Activated T-cell treated with anti-CD3 and anti-CD28 coated beads, Interleukin-2, amount 50 U/mL, for 48 hours (primary cell): ENCODE measurements around the gene TKT.

Source experiments
- DNase-seq, 2 experiments: peaks; one replicate each; pipeline ENCODE4 v3.0.0-alpha.2; 2020

TKT gene

GRCh38 chr3:53195066-53195450 lies 60.8 kb downstream of the TKT start:
- DNase-seq: no peak

- no peak for DNase-seq
Measured at GRCh38 chr3:53194210-53195065, 61.4 kb downstream of the TKT start.

- DNase-seq: no peak
Measured at GRCh38 chr3:53193466-53194209, 62.2 kb downstream of the TKT start.

- DNase-seq: no peak
Measured at GRCh38 chr3:53192608-53193007, 63.2 kb downstream of the TKT start.

- no peak for DNase-seq
Measured at GRCh38 chr3:53191836-53192480, 63.9 kb downstream of the TKT start.

- DNase-seq: no peak
Measured at GRCh38 chr3:53190659-53191058, 65.2 kb downstream of the TKT start.

GRCh38 chr3:53189276-53189675 lies 66.5 kb downstream of the TKT start:
- DNase-seq: no peak

- no peak for DNase-seq
Measured at GRCh38 chr3:53188720-53189119, 67.1 kb downstream of the TKT start.

GRCh38 chr3:53188136-53188685 lies 67.6 kb downstream of the TKT start:
- DNase-seq: no peak

- DNase-seq: no peak
Measured at GRCh38 chr3:53187430-53187829, 68.4 kb downstream of the TKT start.

GRCh38 chr3:53186726-53187125 lies 69.1 kb downstream of the TKT start:
- no peak for DNase-seq

GRCh38 chr3:53185761-53186465 lies 69.9 kb downstream of the TKT start:
- no peak for DNase-seq

- no peak for DNase-seq
Measured at GRCh38 chr3:53184701-53185100, 71.1 kb downstream of the TKT start.

GRCh38 chr3:53183514-53183913 lies 72.3 kb downstream of the TKT start:
- no peak for DNase-seq

- no peak for DNase-seq
Measured at GRCh38 chr3:53182764-53183355, 73.0 kb downstream of the TKT start.

GRCh38 chr3:53181528-53181927 lies 74.3 kb downstream of the TKT start:
- no peak for DNase-seq

GRCh38 chr3:53181024-53181371 lies 74.8 kb downstream of the TKT start:
- DNase-seq: no peak

- DNase-seq: no peak
Measured at GRCh38 chr3:53180305-53181023, 75.4 kb downstream of the TKT start.

- DNase-seq: no peak
Measured at GRCh38 chr3:53179580-53179979, 76.2 kb downstream of the TKT start.

GRCh38 chr3:53178246-53178645 lies 77.6 kb downstream of the TKT start:
- DNase-seq: no peak

- no peak for DNase-seq
Measured at GRCh38 chr3:53175613-53176540, 79.9 kb downstream of the TKT start.
